CD4-positive, alpha-beta memory T cell (primary cell): ENCODE measurements around the gene OR2T2. TPM values are rescaled to one million over a fixed set of nuclear protein-coding genes. Genes with fewer than 3 reads are reported as not detected.
"Not testable (repeated sequence)": the region's sequence is repeated elsewhere in the genome, so short reads cannot be mapped to it uniquely, and the experiment has no call there.

Source experiments
- CTCF ChIA-PET: fragments of 350-600 bp; sonication (Branson Sonifier 250); formaldehyde crosslinking; loops from one replicate; lab custom pipeline; 2021; ENCODE audit warnings: inconsistent platforms; ENCODE audit not compliant: partially characterized antibody; lab: Charles Lee
- POLR2A ChIA-PET: fragments of 350-600 bp; sonication (Branson Sonifier 250); formaldehyde crosslinking; loops from one replicate; lab custom pipeline; 2021; ENCODE audit not compliant: partially characterized antibody; lab: Charles Lee
- DNase-seq, 5 donors: peaks; one replicate each; pipeline versions ENCODE4 v3.0.0 to v3.0.0-alpha.2; 2020 to 2022; ENCODE audit warnings: mixed read lengths in 1 of 5
- H3K27ac ChIP-seq: one replicate; pipeline ENCODE4 v1.7.0; 2013; ENCODE audit warnings: low read depth, low read length
- H3K27me3 ChIP-seq: 2 replicates; pipeline ENCODE4 v1.7.0; 2013; ENCODE audit warnings: mild to moderate bottlenecking, low read length, moderate library complexity; ENCODE audit not compliant: insufficient read depth
- H3K36me3 ChIP-seq: 2 replicates; pipeline ENCODE4 v1.7.0; 2013; ENCODE audit warnings: mild to moderate bottlenecking, low read length, moderate library complexity; ENCODE audit not compliant: insufficient read depth
- H3K4me1 ChIP-seq: 2 replicates; pipeline ENCODE4 v1.7.0; 2013; ENCODE audit warnings: mild to moderate bottlenecking, low read length, moderate library complexity; ENCODE audit not compliant: insufficient read depth
- H3K4me3 ChIP-seq, 2 donors: one replicate each; pipeline ENCODE4 v1.7.0; 2013; ENCODE audit warnings: low read length in 2 of 2, mild to moderate bottlenecking in 1 of 2
- H3K9me3 ChIP-seq, 2 donors: one replicate each; pipeline ENCODE4 v1.7.0; 2013; ENCODE audit warnings: low read length in 2 of 2, control low read depth in 1 of 2; ENCODE audit not compliant: control insufficient read depth in 1 of 2
- H3K27ac Mint-ChIP-seq, 7 donors: one replicate each; pipeline ENCODE4 v1.8.0; 2020 to 2021; ENCODE audit warnings: mixed read lengths in 7 of 7, mild to moderate bottlenecking in 6 of 7, inconsistent platforms in 3 of 7, moderate library complexity in 3 of 7
- H3K27me3 Mint-ChIP-seq, 2 donors: one replicate each; pipeline ENCODE4 v1.8.0; 2020 to 2021; ENCODE audit warnings: mixed read lengths in 2 of 2
- H3K36me3 Mint-ChIP-seq, 2 donors: one replicate each; pipeline ENCODE4 v1.8.0; 2020 to 2021; ENCODE audit warnings: mixed read lengths in 2 of 2, inconsistent platforms in 1 of 2, mild to moderate bottlenecking in 1 of 2
- H3K4me1 Mint-ChIP-seq, 4 donors: one replicate each; pipeline ENCODE4 v1.8.0; 2020 to 2021; ENCODE audit warnings: mixed read lengths in 4 of 4, mild to moderate bottlenecking in 1 of 4
- H3K4me3 Mint-ChIP-seq, 8 donors: one replicate each; pipeline ENCODE4 v1.8.0; 2020 to 2021; ENCODE audit warnings: mixed read lengths in 8 of 8, mild to moderate bottlenecking in 7 of 8, moderate library complexity in 6 of 8, inconsistent platforms in 3 of 8
- H3K9me3 Mint-ChIP-seq, 8 donors: one replicate each; pipeline ENCODE4 v1.8.0; 2020 to 2021; ENCODE audit warnings: mixed read lengths in 8 of 8, mild to moderate bottlenecking in 5 of 8, inconsistent platforms in 3 of 8, moderate library complexity in 1 of 8
- intact Hi-C: fragments of 100-400 bp; cut with micrococcal nuclease; formaldehyde crosslinking; loops from one replicate; pipeline ENCODE4 v1.15.1; 2023
- polyA plus RNA-seq, 2 donors: library from polyadenylated mRNA; unstranded; fragments of 300-500 nt; fragmentation: Illumina TruSeq; gene quantifications; one replicate each; pipeline ENCODE4 v1.2.3, GENCODE V29; 2021
- total RNA-seq, 2 experiments: library from RNA; stranded (reverse); gene quantifications; one replicate each; pipeline ENCODE4 v1.2.3, GENCODE V29; 2021

The OR2T2 gene
- total RNA-seq (not detected), polyA plus RNA-seq (not detected)

DNA sequence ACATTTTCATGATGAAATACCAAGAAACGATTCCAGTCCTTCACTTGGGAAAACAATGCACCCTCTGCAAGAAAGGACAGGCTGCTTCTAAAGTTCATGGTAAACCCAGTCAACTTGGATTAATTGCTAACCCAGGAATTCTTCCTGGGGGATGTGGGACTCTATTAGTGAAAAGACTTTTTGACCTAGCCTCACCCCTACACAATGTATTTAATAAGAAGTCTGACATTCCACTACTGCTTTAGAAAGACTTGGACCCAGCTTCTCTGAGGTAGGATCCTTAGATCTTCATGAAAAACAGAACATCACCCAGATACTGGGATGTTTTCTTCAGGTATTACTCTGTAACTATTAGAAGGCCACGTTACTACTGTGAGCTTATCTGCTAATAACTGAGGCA is at the start of gene OR2T2:
TSS of gene OR2T2 (plus strand) at position 239 of the 400 bp plus-strand sequence. CDS start 7,161 bp downstream, outside the sequence.
- not testable (repeated sequence) for H3K9me3 Mint-ChIP-seq

GRCh38 chr1:248402748-248403147 is 42.7 kb upstream of the OR2T2 start, which contains the start of gene OR2T1:
Gene OR2T1 (plus strand): TSS chr1:248403048. CDS start chr1:248406148, 3,100 bp downstream.
- CTCF ChIA-PET, result no interaction called here

More for the DNA sequence above, at the start of gene OR2T2:
- H3K4me3 ChIP-seq, CTCF ChIA-PET, H3K36me3 Mint-ChIP-seq, H3K9me3 ChIP-seq, H3K27me3 Mint-ChIP-seq, H3K4me1 Mint-ChIP-seq, intact Hi-C loops, H3K27ac Mint-ChIP-seq, H3K27me3 ChIP-seq, POLR2A ChIA-PET, H3K4me3 Mint-ChIP-seq, H3K36me3 ChIP-seq, H3K4me1 ChIP-seq, H3K27ac ChIP-seq, DNase-seq: not testable (repeated sequence)

DNA sequence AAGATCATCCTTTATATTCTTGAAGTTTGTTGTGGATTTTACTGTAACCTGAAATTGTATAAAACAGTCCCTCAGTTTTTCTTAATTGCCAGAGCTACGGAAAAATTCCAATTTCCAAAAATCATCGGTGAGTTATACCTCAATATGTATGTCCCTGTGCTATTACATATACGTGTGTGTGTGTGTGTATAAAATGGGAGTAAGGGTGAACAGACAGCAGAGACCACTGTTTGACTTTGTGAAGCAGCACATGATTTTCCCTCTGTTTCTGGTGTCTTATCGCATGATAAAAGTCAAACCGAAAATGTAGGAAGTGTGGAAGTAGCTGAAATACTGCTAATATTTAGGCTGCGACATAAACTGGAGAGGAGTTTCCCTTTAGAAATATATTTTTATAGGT is 41.4 kb upstream of the OR2T2 start:
- Mint-ChIP-seq H3K9me3 (peaks cover 0 to 6% (median 1%) of the 10 kb centered on the region in 8 donors), H3K36me3 (no peaks in the 10 kb centered on the region), H3K4me1 (no peaks in the 10 kb centered on the region), H3K27me3 (no peaks in the 10 kb centered on the region), H3K4me3 (no peak overlapping the region), H3K27ac (peak overlapping the region in 2 of 7 donors; percentile 0 to 1)
- ChIA-PET POLR2A (no interaction called here), CTCF (interaction anchor here (0.5 to 1.9 kb wide), 11 partner anchors 9 to 1257 kb away, joined by 3 to 13 read pairs (median 4); no protein-coding TSS in a partner anchor)
- peak in 3 of 5 donors; percentile 3 to 21 (median 9) for DNase-seq
- Histone ChIP-seq H3K27ac (no peak overlapping the region), H3K9me3 (no peaks in the 10 kb centered on the region), H3K27me3 (no peaks in the 10 kb centered on the region), H3K36me3 (no peaks in the 10 kb centered on the region), H3K4me1 (no peaks in the 10 kb centered on the region), H3K4me3 (no peak overlapping the region)
- intact Hi-C loops, result loop anchor here (1.0 kb wide), 2 partner anchors 283 to 403 kb away; no protein-coding TSS in a partner anchor

More at GRCh38 chr1:248402748-248403147, 42.7 kb upstream of the OR2T2 start, which contains the start of gene OR2T1:
- Histone ChIP-seq H3K9me3 (no peaks in the 10 kb centered on the region), H3K36me3 (no peaks in the 10 kb centered on the region), H3K4me3 (no peak within 1 kb of the TSS), H3K27ac (no peak within 1 kb of the TSS), H3K4me1 (no peaks in the 10 kb centered on the region), H3K27me3 (no peaks in the 10 kb centered on the region)
- intact Hi-C loops, result no loop called here
- Mint-ChIP-seq H3K27me3 (no peaks in the 10 kb centered on the region), H3K4me3 (no peak within 1 kb of the TSS), H3K4me1 (no peaks in the 10 kb centered on the region), H3K27ac (no peak within 1 kb of the TSS), H3K9me3 (peaks cover 0 to 3% (median 0%) of the 10 kb centered on the region in 8 donors), H3K36me3 (no peaks in the 10 kb centered on the region)
- POLR2A ChIA-PET, result no interaction called here
- DNase-seq, result no peak

DNA sequence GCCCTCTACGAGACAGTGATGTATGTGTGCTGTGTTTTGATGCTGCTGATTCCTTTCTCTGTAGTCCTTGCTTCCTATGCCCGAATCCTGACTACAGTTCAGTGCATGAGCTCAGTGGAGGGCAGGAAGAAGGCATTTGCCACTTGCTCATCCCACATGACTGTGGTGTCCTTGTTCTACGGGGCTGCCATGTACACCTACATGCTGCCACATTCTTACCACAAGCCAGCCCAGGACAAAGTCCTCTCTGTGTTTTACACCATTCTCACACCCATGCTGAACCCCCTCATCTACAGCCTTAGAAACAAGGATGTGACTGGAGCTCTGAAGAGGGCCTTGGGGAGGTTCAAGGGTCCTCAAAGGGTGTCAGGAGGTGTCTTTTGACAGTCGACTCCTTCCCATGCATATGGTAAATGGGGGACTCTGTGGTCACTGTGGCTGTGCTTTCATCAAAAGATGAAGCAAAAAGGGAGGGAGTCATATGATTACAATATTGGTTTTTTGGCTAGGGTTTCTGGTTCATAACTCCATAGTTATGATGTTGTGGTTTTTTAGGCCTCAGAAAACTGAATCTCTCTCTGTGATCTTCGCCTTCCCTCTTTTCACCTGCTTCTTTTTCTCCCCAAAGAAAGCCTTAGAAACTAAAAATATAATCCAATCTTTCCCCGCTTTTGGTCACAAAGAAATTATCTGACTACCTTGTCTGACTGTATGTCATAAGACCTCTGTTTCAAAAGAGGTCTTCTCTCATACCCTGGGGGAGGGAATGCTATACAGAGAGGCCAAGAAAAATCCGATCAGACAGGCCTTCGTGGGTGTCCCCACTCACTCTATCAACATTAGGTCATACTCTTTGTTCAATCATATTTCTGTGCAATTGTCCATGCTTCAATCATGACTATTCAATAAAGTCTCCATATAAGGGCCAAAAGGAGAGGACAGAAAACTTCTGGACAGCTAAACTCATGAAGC is 38.4 kb upstream of the OR2T2 start:
- intact Hi-C loops, result no loop called here
- Histone ChIP-seq H3K36me3 (no peaks in the 10 kb centered on the region), H3K27ac (no peak overlapping the region), H3K4me1 (no peaks in the 10 kb centered on the region), H3K27me3 (no peaks in the 10 kb centered on the region), H3K9me3 (no peaks in the 10 kb centered on the region), H3K4me3 (no peak overlapping the region)
- H3K36me3 Mint-ChIP-seq, result no peaks in the 10 kb centered on the region
- no peaks in the 10 kb centered on the region for H3K4me1 Mint-ChIP-seq
- ChIA-PET POLR2A (no interaction called here), CTCF (no interaction called here)
- no peak for DNase-seq
- no peaks in the 10 kb centered on the region for H3K27me3 Mint-ChIP-seq
- no peak overlapping the region for H3K4me3 Mint-ChIP-seq
- no peak overlapping the region for H3K27ac Mint-ChIP-seq
- peaks cover 0 to 21% (median 15%) of the 10 kb centered on the region in 8 donors for H3K9me3 Mint-ChIP-seq

DNA sequence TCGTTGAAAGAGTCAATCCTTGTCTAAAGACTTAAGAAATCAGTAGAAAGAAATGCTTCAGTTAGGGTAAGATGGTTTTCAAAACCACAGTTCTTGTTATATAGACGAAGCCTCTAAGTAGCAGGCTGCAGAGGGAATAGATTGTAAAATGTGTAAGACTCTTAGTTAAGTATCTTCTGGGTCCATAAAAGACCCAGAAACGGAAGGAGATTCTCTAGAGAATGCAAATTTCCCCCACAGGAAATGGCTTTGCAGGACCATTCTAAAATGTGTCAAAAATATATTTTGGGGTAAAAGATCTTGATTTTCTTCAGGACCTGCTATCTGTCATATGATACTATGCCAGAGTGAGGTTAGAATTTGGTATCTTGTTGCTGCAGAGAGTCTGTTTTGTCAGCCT is 29.2 kb upstream of the OR2T2 start:
- intact Hi-C loops, result no loop called here
- no peak for DNase-seq
- Mint-ChIP-seq H3K4me3 (no peak overlapping the region), H3K27ac (peak overlapping the region in 1 of 7 donors; percentile 1), H3K27me3 (no peaks in the 10 kb centered on the region), H3K9me3 (peaks cover 0 to 25% (median 12%) of the 10 kb centered on the region in 8 donors), H3K4me1 (peaks cover 15 to 31% (median 23%) of the 10 kb centered on the region in 4 donors), H3K36me3 (peaks cover 4% of the 10 kb centered on the region in 2 donors)
- ChIA-PET CTCF (no interaction called here), POLR2A (no interaction called here)
- Histone ChIP-seq H3K36me3 (no peaks in the 10 kb centered on the region), H3K27me3 (no peaks in the 10 kb centered on the region), H3K9me3 (no peaks in the 10 kb centered on the region), H3K27ac (no peak overlapping the region), H3K4me1 (peaks cover 21% of the 10 kb centered on the region), H3K4me3 (no peak overlapping the region)

DNA sequence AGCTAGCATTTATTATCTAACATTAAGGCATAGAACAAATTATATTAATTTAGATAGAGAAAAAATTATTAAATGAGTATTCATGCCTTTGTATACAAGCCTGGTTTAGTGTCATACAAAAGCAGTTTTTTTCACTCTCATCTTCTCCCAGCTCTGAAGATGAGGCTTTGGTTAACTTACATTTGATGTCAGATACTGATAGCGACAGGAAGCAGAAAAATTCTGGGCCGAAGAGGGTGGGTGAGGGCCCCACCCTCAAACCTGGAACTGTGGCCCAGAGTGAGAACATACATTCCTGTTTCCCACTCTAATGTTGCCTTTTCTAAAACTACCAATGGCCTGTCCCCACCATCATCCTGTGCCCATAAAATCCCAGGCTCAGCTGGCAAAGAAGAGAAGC is 27.6 kb upstream of the OR2T2 start:
- Histone ChIP-seq H3K9me3 (no peaks in the 10 kb centered on the region), H3K4me3 (no peak overlapping the region), H3K27ac (no peak overlapping the region), H3K36me3 (no peaks in the 10 kb centered on the region), H3K27me3 (no peaks in the 10 kb centered on the region), H3K4me1 (peaks cover 21% of the 10 kb centered on the region)
- H3K4me1 Mint-ChIP-seq, result peaks cover 15 to 31% (median 23%) of the 10 kb centered on the region in 4 donors
- ChIA-PET CTCF (interaction anchor here (1.1 to 1.7 kb wide), 2 partner anchors 13 to 201 kb away, joined by 3 to 6 read pairs; no protein-coding TSS in a partner anchor), POLR2A (no interaction called here)
- peak overlapping the region in 1 of 7 donors; percentile 76 for H3K27ac Mint-ChIP-seq
- H3K4me3 Mint-ChIP-seq, result peak overlapping the region in 1 of 8 donors; percentile 20
- intact Hi-C loops, result no loop called here
- no peaks in the 10 kb centered on the region for H3K27me3 Mint-ChIP-seq
- peaks cover 0 to 27% (median 16%) of the 10 kb centered on the region in 8 donors for H3K9me3 Mint-ChIP-seq
- DNase-seq, result no peak
- H3K36me3 Mint-ChIP-seq, result peaks cover 4 to 5% of the 10 kb centered on the region in 2 donors

DNA sequence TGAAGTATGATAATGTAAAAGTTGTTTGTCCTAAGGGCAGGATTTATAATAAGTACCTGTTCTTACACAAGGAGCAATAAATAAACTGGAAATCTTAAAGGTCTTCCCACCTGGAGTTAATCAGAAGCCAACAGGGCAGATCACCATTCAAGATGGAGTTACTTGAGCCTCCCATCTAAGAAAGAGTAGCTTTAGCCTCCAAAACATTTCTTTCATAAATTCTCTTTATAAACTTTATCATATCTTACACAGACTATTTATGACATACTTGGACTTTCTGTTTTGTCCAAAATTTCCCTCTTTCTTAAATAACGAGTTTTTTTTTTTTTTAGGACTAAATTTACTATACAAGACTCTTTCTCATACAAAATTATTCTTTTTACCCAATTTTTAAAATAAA is 24.1 kb upstream of the OR2T2 start:
- no peak for DNase-seq
- POLR2A ChIA-PET, result no interaction called here
- Histone ChIP-seq H3K4me1 (peaks cover 21% of the 10 kb centered on the region), H3K9me3 (no peaks in the 10 kb centered on the region), H3K27me3 (no peaks in the 10 kb centered on the region), H3K27ac (no peak overlapping the region), H3K4me3 (no peak overlapping the region), H3K36me3 (no peaks in the 10 kb centered on the region)
- Mint-ChIP-seq H3K4me1 (peaks cover 9 to 26% (median 16%) of the 10 kb centered on the region in 4 donors), H3K4me3 (no peak overlapping the region), H3K36me3 (peaks cover 4 to 5% of the 10 kb centered on the region in 2 donors), H3K27me3 (no peaks in the 10 kb centered on the region), H3K27ac (no peak overlapping the region), H3K9me3 (peaks cover 0 to 32% (median 17%) of the 10 kb centered on the region in 8 donors)
- intact Hi-C loops, result no loop called here
- CTCF ChIA-PET, result no interaction called here
